Dedifferentiated amniotic fluid mesenchymal stem cell (primary cell): ENCODE data around the gene CH25H.

Source experiments
- DNase-seq: peaks from one replicate; pipeline ENCODE4 v3.0.0-alpha.2; 2016; ENCODE audit errors: extremely low spot score

The CH25H gene

DNA sequence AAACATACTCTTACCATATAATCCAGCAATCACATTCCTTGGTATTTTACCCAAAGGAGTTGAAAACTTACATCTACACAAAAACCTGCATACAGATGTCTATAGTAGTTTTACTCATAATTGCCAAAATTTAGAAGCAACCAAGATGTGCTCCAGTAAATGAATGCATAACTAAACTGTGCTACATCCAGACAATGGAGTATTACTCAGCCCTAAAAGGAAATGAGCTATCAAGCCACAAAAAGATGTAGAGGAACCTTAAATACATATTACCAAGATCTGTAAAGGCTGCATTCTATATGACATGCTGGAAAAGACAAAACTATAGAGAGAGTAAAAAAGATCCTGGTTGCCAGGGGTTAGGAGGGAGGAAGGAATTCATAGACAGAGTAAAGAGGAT, 21.8 kb upstream of the CH25H start:
- no peak for DNase-seq

DNA sequence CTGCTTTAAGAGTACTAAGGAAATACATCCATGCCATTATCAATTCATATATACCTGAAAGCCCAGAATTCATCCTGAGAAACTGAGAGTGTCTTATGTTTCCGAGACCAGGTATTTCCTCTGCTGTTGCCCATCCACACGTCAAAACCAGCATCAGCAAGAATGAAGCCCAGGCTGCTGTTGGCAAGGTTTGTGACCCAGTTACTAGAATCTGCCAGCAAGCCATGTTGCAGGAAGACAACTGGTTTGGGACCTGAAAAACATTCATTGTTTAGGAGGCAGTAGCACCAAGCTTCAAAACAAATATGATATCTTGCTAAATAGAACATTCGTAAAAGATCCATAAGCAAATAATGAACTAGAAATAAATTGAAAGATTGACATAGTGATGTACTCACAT, 21.0 kb upstream of the CH25H start:
- no peak for DNase-seq

DNA sequence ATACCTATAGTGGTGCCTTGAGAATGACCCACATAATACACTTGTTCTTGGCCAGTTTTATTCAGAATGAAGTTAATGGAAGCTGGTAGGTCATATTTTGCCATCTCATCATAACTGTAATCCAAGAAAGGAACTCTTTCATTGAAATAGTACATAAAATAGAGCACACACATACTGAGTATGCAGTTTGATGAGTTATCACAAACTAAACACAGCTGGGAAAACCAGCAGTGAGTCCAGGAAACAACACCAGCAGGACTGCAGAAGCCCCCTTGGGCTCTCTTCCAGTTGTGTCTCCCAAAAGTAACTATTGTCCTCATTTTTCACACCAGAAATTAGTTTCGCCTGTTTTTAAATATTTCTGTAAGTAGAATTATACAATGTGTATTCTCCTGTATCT, 19.8 kb upstream of the CH25H start:
- no peak for DNase-seq

DNA sequence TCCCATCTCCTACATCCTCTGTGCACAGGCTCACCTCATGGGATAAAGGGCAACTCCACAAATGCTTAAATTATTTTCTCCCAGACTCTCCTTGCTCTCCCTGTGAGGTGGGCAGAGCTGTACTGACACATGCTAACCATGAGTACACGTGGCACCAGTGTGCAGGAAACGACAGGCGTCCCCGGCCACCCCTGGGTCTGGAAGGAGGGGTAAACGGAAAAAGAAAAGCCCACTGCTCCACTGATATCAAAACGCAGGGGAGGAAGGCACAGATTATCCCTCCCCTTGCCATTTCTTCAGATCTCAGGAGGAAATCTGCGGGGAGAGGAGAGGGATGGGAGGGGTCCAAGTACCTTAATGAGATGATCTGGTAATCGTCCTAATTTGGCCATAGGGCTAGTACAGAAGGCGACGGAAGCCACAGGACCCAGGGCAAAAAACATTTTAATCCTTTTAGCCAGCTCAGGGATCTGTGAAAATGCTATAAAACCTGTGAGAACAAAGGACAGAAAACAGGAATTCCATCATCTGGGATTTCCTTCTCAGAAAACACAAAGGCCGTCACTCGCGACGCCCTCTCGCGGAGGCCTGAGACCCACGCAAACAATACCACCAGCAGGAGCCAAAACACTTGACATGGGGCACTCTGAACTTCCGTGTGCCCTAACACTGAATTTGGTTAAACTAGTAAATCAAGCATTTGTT, 17.8 kb upstream of the CH25H start:
- DNase-seq, result no peak

DNA sequence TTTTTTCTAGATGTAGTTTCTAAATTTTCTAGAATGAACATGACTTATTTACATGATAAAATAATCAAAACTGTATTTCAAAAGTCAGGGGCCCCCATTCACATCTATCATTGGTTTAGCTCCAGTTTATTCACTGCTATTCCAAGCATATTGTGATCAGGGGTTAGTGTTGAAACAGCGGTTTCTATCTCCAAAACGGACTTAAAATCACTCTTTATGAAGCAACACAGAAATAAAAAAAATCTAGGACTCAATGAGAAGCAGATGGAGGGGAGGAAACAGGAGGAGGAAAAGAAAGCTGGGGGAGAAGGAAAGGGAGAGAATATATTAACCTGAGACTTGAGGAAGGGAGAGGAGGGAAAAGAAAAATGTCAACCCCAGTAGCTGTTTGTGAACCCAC, 14.8 kb upstream of the CH25H start:
- DNase-seq, result no peak

DNA sequence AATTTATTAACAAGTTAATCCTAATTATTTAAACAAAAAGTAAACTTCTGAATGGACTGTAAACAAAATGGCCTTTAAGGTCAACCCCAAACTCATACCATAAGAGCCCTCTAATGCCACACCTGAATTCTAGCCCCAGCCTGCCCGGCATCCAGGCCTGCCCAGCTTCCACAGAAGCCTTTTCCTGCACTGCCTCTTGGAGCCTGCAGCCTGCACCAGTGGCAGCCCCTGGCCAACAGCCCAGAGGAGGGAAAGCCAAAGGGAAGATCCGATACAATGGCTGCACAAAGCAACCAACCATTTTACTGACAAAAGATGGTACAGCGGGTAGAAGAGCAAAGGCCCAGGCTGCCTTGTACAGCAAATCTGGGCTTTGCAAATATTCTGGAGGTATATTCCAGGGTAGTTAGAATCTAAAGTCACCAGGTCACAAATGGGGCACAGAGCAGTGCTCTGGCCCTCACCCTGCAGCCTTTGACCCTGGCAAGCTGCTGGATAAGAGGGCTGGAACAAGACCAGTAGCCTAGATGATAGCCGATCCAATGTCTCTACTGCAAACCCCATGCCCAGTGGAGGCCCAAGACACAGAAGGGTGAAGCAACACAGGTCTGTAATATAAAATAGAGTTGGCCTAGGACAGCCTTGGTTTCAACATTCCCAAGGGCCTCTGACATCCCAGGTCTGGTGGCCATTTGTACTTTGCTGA, 12.5 kb upstream of the CH25H start:
- DNase-seq, result no peak

DNA sequence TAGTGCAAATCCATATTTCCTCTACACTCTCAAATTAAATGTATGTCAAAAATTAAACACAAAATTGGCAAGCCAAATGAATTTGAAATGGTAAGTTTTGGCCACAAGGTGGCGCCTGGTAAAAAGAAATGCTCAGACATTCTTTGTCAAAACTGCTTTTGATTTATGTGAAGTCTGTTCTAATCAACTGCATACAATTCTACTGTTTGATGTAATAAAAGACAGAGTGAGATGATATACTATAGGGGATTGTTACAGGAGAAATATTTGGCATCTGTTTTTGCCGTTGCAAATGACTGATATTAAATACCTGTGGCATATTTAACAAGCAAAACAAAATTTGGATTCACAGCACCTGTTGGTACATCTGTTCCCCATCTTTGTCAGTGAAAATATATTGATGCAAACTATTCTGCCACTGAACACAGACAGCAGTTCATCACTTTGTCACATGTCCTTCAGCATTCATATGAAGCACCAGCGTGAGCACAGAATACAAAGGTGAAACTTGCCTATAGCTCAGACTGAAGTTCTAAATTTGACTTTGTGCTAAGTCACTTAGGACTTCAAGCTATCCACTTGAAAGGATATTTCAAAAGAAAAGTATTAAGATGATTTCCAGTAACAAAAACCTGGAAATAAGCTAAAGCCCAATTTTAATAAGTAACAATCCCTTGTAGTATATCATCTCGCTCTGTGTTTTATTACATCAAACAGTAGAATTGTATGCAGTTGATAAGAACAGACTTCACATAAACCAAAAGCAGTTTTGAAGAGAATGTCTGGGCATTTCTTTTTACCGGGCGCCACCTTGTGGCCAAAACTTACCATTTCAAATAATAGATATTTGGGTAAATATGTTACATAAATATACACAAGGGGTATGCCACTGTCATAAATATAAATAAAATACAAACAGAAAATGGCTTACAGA, 10.2 kb upstream of the CH25H start:
- peak; percentile 84 for DNase-seq

DNA sequence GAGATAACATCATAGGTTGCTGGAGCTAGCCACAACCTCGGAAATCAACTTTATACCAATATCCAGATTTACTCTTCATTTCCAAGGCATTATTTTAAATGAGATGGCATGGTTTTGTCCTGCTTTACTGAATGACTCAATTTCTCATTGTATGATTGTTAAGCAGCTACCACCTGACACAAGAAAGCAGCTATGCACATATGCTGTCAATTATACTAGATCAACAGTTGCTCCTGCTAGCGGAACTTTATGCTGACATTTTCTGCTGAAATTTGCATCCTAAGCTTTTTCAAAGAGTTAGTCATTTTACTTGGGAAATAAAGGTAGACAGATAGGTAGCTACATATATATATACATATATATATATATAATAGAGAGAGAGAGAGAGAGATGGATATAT, 8.9 kb upstream of the CH25H start:
- no peak for DNase-seq

DNA sequence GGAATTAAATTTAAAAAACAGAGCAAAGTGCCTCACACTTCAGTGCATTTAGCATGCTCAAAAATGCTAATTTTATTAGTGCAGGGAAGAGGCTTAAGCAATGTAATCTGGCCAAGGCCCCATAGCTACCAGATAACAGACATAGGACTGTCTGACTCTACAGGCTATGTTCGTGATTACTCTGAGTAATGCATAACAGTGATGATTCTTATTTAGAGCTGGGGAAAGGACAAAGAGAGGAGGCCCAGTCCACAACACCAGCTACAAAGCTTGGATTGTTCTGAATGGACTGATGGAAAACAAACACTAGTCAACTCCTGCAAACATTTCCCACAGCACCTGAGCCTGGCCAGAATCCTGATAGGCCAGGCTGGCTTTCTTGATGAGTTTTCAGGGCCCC, 8.4 kb upstream of the CH25H start:
- DNase-seq, result no peak

DNA sequence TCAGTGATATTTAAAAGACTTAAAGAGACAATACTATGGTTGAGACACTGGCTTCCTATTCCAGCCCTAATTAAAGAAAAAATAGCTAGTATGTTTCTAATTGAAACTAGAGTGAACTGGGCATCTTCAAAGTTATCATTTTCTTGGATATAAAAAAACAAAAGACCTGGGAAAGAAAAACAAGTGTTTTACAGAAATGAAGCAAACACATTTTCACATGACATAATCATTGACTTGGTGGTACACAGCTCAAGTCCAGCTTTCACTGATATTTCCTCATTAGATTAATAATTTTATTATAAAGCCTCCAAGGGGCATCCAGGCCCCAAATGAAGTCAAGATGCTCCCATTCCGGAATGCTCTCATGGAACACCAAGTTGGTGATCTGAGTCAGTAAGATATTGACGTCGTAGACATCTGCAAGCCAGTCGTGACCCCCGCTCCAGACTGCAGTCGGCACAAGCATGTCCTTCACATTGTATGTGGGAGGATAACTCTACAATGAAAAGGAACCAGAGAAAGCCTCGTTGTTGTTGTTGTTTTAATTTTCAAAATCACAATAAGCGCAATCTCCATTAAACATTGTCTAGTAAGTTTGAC, 7.5 kb upstream of the CH25H start:
- no peak for DNase-seq

DNA sequence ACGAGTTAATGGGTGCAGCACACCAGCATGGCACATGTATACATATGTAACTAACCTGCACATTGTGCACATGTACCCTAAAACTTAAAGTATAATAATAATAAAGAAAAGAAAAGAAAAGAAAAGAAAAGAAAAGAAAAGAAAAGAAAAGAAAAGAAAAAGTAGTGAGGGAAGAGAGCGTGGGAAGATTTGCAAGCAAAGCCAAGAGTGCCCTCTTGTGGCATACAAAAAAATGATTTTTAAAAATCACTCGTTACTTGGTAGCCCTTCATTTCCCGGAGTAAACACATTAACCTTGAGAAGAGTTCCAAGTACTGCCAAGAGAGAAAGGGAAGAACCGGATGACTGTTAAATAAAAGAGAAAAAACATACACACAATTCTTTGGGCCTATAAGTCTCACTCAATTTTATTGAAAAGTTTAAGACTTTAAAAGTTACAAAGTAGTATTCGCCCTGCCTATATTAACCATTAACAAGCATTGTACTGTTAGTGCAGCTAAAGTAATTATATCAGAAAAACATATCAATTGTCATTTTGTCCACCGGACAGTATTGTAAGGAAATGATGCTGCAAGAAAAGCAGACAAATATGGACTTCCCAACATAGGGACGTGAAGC, 6.2 kb upstream of the CH25H start:
- peak; percentile 53 for DNase-seq

DNA sequence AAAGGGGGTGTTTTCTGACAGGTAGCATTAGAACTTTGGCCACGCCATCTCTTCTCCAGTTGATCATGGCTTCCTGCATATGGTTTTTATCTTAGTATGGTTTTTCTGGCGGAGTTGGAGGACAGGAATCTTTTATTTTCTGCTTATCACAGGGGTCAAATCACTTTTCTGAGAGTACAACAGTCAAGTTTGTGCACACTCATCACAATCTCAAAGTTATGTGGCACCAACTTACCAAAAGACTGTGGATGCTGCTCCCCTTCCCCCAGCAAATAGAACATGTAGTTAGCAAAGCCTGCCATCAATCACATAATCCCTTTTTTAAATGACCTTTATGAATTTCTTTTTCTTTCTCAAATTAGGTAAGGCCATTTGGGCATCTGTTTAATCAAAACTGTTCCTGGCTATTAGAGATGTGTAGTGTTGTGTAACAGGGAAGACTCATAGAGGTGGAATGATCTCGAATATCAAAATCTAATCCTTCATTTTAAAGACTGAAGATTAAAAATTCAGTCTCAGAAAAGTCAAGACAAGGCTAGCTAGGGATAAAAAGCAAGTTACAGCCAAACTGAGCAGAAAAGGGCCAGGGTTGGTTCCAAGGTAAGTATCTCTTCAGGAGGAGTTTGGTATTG, 3.8 kb upstream of the CH25H start:
- no peak for DNase-seq

DNA sequence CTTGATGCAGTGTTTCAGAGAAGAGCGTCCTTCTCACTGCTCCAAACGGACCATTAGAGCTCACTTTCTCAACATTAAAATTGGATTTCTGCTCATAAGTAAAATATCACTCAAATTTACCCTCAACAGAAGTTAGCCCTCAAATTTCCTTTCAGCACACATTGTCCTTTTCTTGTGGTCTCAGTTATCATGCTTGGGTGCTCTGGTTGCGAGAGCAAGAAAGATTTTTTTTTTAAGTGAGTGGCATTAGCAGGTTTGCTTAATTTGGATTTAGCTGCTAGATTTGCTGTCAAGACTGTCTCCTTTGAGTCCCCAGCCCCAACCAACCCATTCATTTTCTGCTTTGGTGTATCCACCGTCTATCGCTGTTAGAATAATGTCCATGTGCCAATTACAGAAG, 2.6 kb upstream of the CH25H start:
- no peak for DNase-seq

DNA sequence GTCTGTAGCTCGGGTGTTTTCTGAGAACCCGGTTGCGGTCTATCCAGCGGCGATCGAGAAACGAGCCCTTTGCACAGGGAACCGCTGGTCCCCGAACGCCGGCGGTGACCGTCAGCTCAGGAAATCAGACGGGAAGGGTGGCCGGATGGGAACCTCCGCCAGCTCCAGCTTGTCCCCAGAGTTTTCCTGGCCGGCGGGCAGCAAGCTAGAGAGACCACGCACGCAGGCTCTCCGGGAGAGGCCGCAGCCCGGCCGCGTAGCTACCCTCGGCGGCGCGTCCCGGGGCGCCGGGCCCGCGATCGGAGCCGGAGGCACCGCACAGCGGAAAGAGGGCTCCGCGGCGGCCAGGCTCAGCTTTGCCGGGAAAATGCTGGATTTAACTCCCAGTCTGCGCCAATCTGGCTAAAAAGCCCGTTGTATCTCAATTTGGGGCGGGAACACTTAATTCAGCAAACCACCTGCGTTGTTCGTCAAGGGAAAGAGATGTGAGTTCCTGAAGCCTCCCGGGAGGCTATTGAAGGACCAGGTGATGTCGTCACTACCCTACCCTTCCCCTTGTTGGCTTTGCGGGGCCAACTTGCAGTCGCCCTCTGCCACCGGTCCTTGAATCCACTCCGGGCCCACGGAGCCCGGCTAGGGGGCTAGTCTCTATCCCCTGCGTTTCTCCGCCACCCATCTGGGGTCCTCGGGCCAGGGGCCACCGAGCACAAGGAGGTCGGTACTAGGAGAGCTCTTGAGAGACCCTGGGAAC, 859 bp upstream of the CH25H start:
- DNase-seq, result no peak

DNA sequence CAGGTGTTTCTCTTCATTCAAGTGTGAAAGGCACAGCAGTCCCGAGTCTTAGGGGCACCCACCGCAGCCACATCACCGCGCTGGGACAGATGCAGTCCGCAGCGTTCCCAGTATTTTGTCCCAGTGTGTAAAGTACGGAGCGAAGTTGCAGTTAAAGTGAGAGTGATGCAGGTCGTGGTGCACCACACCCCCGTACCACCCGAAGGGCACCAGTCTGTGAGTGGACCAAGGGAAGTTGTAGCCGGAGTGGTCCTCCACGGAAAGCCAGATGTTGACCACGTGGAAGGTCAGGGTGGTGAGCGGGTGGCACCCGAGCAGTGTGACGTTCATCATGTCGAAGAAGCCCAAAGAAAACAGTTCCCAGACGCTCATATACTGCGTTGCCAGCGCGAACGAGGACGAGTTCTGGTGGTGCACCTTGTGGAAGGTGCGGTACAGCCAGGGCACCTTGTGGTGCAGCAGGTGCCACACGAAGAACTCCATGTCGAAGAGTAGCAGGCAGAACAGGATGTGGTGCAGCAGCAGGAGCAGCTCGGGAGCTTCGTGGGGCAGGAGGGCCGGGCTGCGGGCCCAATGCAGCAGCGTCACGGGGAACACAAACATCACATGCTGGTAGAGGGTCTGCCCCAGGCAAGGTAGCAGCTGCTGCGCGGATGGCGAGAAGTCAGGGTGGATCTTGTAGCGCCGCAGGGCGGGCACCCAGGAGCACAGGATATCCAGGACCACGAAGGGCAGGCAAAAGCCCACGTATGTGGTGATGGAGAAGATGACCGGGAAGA, 526 bp downstream of the CH25H start:
- DNase-seq, result no peak

DNA sequence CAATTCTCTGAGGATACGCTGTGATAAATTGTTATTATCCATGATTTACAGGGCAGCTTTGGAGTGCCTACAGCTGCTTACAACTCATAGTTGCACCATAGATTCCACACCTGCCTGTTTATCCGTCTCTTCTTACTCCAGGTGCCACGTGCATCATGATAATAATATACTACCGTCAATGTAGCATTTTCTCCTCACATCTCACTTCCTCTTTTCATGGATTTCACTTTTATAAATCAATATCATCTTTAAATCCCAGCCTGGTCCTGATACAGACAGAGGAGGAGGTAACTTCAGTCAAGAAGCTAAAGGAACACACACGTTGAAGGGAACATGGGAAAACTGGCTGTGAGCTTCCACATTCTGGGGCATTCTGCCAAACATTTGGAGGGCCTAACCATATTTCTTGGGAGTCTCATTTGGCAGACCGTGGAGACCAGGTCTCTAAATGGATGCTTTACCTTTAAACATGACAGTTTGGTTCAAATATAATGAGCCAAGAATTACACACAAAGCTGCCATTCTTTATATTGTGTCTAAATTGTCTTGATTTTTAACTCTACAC, 2.4 kb downstream of the CH25H start:
- no peak for DNase-seq

DNA sequence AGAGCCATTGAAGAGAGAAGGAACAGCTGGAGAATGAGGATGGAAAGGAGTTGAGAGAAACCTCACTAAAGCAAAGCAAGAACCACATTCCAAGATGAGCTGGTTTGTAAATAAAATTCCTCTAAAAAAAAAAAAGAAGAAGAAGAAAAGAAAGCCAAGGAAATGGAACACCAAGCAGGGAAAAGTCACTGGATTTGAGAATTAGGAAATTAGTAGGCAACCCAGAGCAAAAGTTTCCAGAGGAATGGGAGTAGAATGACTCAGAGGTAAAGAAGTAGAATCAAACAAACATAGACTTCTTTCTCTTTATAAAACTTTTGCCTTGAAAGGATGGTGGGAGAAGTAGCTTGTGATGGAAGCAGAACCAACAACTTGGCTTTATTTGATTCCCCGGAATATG, 3.9 kb downstream of the CH25H start:
- no peak for DNase-seq

DNA sequence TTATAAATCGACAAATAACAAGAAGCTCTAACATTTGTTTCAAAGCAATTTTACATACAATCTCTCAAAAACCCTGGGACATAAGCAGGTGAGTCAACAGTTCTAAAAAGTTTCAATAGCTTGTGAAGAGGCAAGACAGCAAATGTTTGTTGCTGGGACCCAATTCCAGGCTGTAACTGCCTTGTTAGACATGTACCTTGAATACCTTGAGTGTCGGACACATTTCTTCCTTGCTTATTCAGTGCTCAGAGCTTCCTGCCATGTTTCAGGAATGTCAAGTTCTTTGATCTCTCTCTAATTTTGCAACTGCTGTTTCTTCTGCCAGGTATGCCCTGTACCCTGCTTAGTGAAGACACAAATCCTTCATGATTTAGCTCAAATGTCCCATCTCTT, 5.1 kb downstream of the CH25H start:
- DNase-seq, result no peak

DNA sequence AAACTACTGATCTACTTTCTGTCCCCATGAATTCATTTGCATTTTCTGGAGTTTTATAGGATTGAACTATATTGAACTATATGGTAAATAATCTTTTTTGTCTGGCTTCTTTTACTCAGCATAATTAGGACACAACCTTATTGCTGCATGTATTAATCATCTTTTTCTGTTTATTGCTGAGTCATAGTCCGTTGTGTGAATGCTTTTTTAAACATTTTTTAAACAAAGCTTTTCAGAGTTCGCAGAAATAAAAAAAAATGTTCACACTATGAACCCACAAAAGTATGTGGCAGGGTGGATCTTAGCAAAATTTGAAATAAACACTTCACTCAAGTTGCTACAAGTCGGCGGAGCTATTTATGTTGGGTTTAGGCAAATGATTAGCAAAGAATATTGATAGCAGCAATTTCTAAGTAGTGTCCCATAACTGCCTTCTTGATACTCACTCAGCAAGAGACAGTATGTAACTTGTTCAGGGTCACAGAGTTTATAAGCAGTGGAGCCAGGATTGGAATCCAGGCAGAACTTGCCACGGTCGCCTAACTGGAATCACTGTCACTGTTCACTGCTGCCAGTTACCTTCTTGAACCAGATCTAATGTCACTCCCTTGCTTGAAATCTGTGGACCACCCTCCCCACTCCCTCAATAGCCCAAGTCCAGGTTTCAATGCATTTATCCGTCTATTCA, 5.6 kb downstream of the CH25H start:
- no peak for DNase-seq
